SK-N-SH (cell line): ENCODE measurements around the gene EPHA10. TPM values are rescaled to one million over a fixed set of nuclear protein-coding genes. Genes with fewer than 3 reads are reported as not detected.

ENCODE experiments used
- CTCF ChIA-PET: fragments of 300-600, 350-600 bp; formaldehyde crosslinking; extraction: SDS; loops from one replicate; lab custom pipeline; 2021; lab: Yijun Ruan, JAX
- POLR2A ChIA-PET: fragments of 350-600 bp; sonication (Branson Sonifier 250); formaldehyde crosslinking; extraction: SDS; loops from one replicate; lab custom pipeline; 2020; ENCODE audit warnings: antibody characterized with exemption, inconsistent platforms; lab: Yijun Ruan, JAX
- DNase-seq: peaks from one replicate; pipeline ENCODE4 v3.0.0; 2012
- H2AFZ ChIP-seq: fragments of 200-600 bp; sonication (generic); 2 replicates; pipeline ENCODE4 v1.8.1; 2016; ENCODE audit warnings: antibody characterized with exemption, mild to moderate bottlenecking, low read depth
- H3F3A ChIP-seq: fragments of 200-600 bp; sonication (generic); replicated peaks from 2 replicates; pipeline ENCODE3; 2016; ENCODE audit warnings: antibody characterized with exemption, mild to moderate bottlenecking; ENCODE audit not compliant: insufficient read depth
- H3K27ac ChIP-seq, 2 experiments: fragments of 200-500 bp in 1 of 2; fragments of 200-600 bp in 1 of 2; sonication (Bioruptor generic) in 1 of 2; sonication (generic), shearing (Covaris generic) in 1 of 2; 2 replicates each; pipeline versions ENCODE4 v1.5.1 to v1.6.1; 2014 to 2016; ENCODE audit warnings: low read depth in 2 of 2, inconsistent platforms in 1 of 2, low read length in 1 of 2, mild to moderate bottlenecking in 1 of 2, mixed read lengths in 1 of 2
- H3K27me3 ChIP-seq: fragments of 200-600 bp; sonication (generic), shearing (Covaris generic); 2 replicates; pipeline ENCODE4 v1.6.1; 2016; ENCODE audit warnings: mixed run types; ENCODE audit not compliant: insufficient read depth
- H3K36me3 ChIP-seq, 2 experiments: fragments of 200-500 bp in 1 of 2; fragments of 200-600 bp in 1 of 2; sonication (Bioruptor generic) in 1 of 2; sonication (generic) in 1 of 2; replicated peaks in 1 of 2; 2 replicates each; pipeline versions ENCODE3 to v1.5.1; 2014 to 2016; ENCODE audit warnings: low read length in 1 of 2, mild to moderate bottlenecking in 1 of 2; ENCODE audit not compliant: insufficient read depth in 2 of 2, control insufficient read depth in 1 of 2
- H3K4me1 ChIP-seq, 2 experiments: fragments of 200-500 bp in 1 of 2; fragments of 200-600 bp in 1 of 2; sonication (Bioruptor generic) in 1 of 2; sonication (generic), shearing (Covaris generic) in 1 of 2; 2 replicates each; pipeline versions ENCODE4 v1.5.1 to v1.6.1; 2014 to 2016; ENCODE audit warnings: low read depth in 1 of 2, low read length in 1 of 2, mixed run types in 1 of 2; ENCODE audit not compliant: insufficient read depth in 2 of 2, control insufficient read depth in 1 of 2
- H3K4me2 ChIP-seq: fragments of 200-600 bp; sonication (generic), shearing (Covaris generic); 2 replicates; pipeline ENCODE4 v1.6.1; 2017; ENCODE audit warnings: mixed run types
- H3K4me3 ChIP-seq, 2 experiments: fragments of 200-500 bp in 1 of 2; fragments of 200-600 bp in 1 of 2; sonication (Bioruptor generic) in 1 of 2; sonication (generic), shearing (Covaris generic) in 1 of 2; 2 replicates each; pipeline versions ENCODE4 v1.5.1 to v1.8.1; 2014 to 2016; ENCODE audit warnings: low read depth in 2 of 2, inconsistent platforms in 1 of 2, low read length in 1 of 2, mild to moderate bottlenecking in 1 of 2, mixed read lengths in 1 of 2, moderate library complexity in 1 of 2
- H3K79me2 ChIP-seq: fragments of 200-600 bp; sonication (generic); 2 replicates; pipeline ENCODE4 v1.8.1; 2017; ENCODE audit warnings: mild to moderate bottlenecking; ENCODE audit not compliant: insufficient read depth
- H3K9ac ChIP-seq: fragments of 200-600 bp; sonication (generic); 2 replicates; pipeline ENCODE4 v1.6.1; 2017; ENCODE audit warnings: mixed run types
- H3K9me2 ChIP-seq: fragments of 200-600 bp; sonication (generic); 2 replicates; pipeline ENCODE4 v1.6.1; 2017; ENCODE audit warnings: mixed run types
- H3K9me3 ChIP-seq: fragments of 200-600 bp; sonication (generic); 2 replicates; pipeline ENCODE4 v1.6.1; 2017; ENCODE audit warnings: mixed run types, mild to moderate bottlenecking, moderate library complexity
- H4K20me1 ChIP-seq: fragments of 200-600 bp; sonication (generic); 2 replicates; pipeline ENCODE4 v1.6.1; 2017; ENCODE audit warnings: mild to moderate bottlenecking, mixed run types; ENCODE audit not compliant: insufficient read depth
- EZH2phosphoT487 ChIP-seq: fragments of 200-600 bp; sonication (generic); IDR thresholded peaks from 2 replicates; pipeline ENCODE4 v1.6.1; 2017; ENCODE audit warnings: low read depth, mixed run types, mild to moderate bottlenecking, antibody characterized with exemption, moderate library complexity, borderline replicate concordance
- FOSL2 ChIP-seq: IDR thresholded peaks from 2 replicates; pipeline ENCODE4 v1.4.0; 2012; ENCODE audit warnings: low read depth, mild to moderate bottlenecking, moderate library complexity, borderline replicate concordance
- GATA2 ChIP-seq: sonication (generic); formaldehyde crosslinking; IDR thresholded peaks from 2 replicates; pipeline ENCODE4 v1.5.0; 2020; ENCODE audit warnings: mild to moderate bottlenecking, missing genetic modification reagents
- JUND ChIP-seq: IDR thresholded peaks from 2 replicates; pipeline ENCODE4 v1.4.0; 2012
- MAX ChIP-seq: IDR thresholded peaks from 2 replicates; pipeline ENCODE4 v1.4.0; 2012; ENCODE audit warnings: low read depth
- MEF2A ChIP-seq: IDR thresholded peaks from 2 replicates; pipeline ENCODE4 v1.4.0; 2012; ENCODE audit warnings: low read depth, borderline replicate concordance
- MXI1 ChIP-seq: IDR thresholded peaks from 2 replicates; pipeline ENCODE4 v1.6.1; 2012; ENCODE audit warnings: mild to moderate bottlenecking, low read depth, low read length, improper control_type of control experiment
- NRF1 ChIP-seq: IDR thresholded peaks from 2 replicates; pipeline ENCODE4 v1.6.1; 2012; ENCODE audit warnings: low read depth, mild to moderate bottlenecking, low read length
- PBX3 ChIP-seq: IDR thresholded peaks from 2 replicates; pipeline ENCODE4; 2012
- RXRA ChIP-seq: IDR thresholded peaks from 2 replicates; pipeline ENCODE4 v1.4.0; 2012; ENCODE audit warnings: low read depth, mild to moderate bottlenecking, borderline replicate concordance
- SIN3A ChIP-seq: IDR thresholded peaks from 2 replicates; pipeline ENCODE4 v1.6.1; 2012; ENCODE audit warnings: low read depth, mild to moderate bottlenecking, low read length, moderate library complexity, borderline replicate concordance
- SMC3 ChIP-seq: IDR thresholded peaks from 2 replicates; pipeline ENCODE4 v1.6.1; 2012; ENCODE audit warnings: low read depth, low read length, improper control_type of control experiment
- TEAD4 ChIP-seq: IDR thresholded peaks from 2 replicates; pipeline ENCODE4 v1.4.0; 2012; ENCODE audit warnings: mild to moderate bottlenecking, borderline replicate concordance; ENCODE audit not compliant: insufficient read depth
- WGBS: methylation state at CpG from one replicate; pipeline ENCODE4 v1.1.6; 2017; ENCODE audit warnings: low lambda C conversion rate; 5-methylcytosine and 5-hydroxymethylcytosine counted together
- polyA plus RNA-seq, 3 experiments: library from polyadenylated mRNA; depleted of rRNA; stranded (reverse); fragments of >200 nt; gene quantifications; 2 replicates each; pipeline ENCODE4 v1.2.3, GENCODE V29; 2012
- TF ChIP-seq, protein P1 (sequence below): IDR thresholded peaks from 2 replicates; pipeline ENCODE4 v1.4.0; 2012; ENCODE audit warnings: low read depth, borderline replicate concordance
- TF ChIP-seq, protein P2 (sequence below): fragments of 150-350 bp; IDR thresholded peaks from 2 replicates; pipeline ENCODE4 v1.6.1; 2017; ENCODE audit warnings: antibody characterized with exemption, low read length, low read depth, borderline replicate concordance

Gene EPHA10
- polyA plus RNA-seq, 1 of the 3 experiments (the other 2 are of a cell fraction), result 0.05 TPM

DNA sequence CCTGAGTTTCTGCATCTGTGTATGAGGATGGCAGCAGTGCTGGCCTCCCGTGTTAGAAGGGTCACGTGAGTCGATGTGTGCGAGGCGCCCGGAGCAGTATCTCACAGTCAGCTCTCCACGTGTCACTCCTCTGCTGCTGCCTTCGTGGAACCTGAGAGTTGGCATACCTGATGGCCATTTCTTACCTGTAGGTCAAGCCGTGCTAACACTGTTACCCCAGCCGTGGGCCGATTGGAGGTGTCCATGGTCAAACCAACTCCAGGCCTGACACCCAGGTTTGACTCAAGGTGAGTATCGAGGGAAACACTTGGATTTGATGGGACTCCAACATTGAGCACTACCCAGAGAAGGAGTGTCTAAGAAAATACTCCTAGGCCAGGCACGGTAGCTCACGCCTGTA, 61.9 kb downstream of the EPHA10 start:
- Histone ChIP-seq H3F3A (peaks cover 11% of the 10 kb centered on the region), H3K27me3 (no peaks in the 10 kb centered on the region), H3K27ac (no peak overlapping the region), H2AFZ (no peak overlapping the region), H3K9ac (no peak overlapping the region), H3K79me2 (peaks cover 10% of the 10 kb centered on the region; the same call in 1 of the 2 replicates), H3K4me3 (no peak overlapping the region), H3K4me1 (no peaks in the 10 kb centered on the region), H3K9me3 (no peaks in the 10 kb centered on the region), H4K20me1 (no peaks in the 10 kb centered on the region), H3K4me2 (no peak overlapping the region), H3K9me2 (no peaks in the 10 kb centered on the region), H3K36me3 (peaks cover 45 to 48% of the 10 kb centered on the region in 2 experiments)
- no peak for DNase-seq
- 90% methylated on average over 13 of the region's 14 CpGs for WGBS
- POLR2A ChIA-PET, result no interaction called here
- TF ChIP-seq RXRA (no peak), SMC3 (no peak), SIN3A (no peak)
- CTCF ChIA-PET, result no interaction called here

DNA sequence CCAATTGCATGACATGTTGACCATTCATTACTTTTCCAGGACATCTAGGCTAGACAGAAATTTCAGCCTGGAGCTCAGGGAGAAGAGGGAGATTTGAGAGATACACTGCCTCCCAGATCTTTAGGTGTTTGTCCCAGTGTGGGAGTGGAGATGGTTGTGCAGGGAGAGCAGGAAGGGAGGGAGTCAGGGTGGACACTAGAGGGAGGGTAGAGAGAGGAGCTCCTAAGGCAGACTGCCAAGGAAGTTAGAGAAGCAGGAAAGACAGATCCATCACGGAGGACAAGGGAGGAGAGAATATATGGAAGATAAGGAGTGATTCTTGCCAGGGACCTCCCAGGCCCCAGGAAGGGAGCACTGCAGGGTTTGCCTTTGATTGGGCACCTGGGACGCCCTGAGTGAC, 63.9 kb downstream of the EPHA10 start:
- Histone ChIP-seq H2AFZ (no peak overlapping the region), H3K9me3 (no peaks in the 10 kb centered on the region), H3F3A (peaks cover 11% of the 10 kb centered on the region), H3K9ac (no peak overlapping the region), H4K20me1 (no peaks in the 10 kb centered on the region; the same call in 1 of the 2 replicates), H3K4me1 (no peaks in the 10 kb centered on the region), H3K27ac (no peak overlapping the region), H3K4me3 (no peak overlapping the region), H3K36me3 (peaks cover 49 to 66% of the 10 kb centered on the region in 2 experiments), H3K79me2 (peaks cover 30% of the 10 kb centered on the region; the same call in 1 of the 2 replicates), H3K27me3 (no peaks in the 10 kb centered on the region), H3K9me2 (no peaks in the 10 kb centered on the region), H3K4me2 (no peak overlapping the region)
- POLR2A ChIA-PET, result interaction anchor here (0.6 kb wide), 1 partner anchor 1148 kb away, joined by 3 read pairs; no protein-coding TSS in a partner anchor
- CTCF ChIA-PET, result interaction anchor here (0.6 kb wide), 2 partner anchors 49 to 66 kb away, joined by 3 read pairs; no protein-coding TSS in a partner anchor
- DNase-seq, result no peak
- TF ChIP-seq, protein P1, sequence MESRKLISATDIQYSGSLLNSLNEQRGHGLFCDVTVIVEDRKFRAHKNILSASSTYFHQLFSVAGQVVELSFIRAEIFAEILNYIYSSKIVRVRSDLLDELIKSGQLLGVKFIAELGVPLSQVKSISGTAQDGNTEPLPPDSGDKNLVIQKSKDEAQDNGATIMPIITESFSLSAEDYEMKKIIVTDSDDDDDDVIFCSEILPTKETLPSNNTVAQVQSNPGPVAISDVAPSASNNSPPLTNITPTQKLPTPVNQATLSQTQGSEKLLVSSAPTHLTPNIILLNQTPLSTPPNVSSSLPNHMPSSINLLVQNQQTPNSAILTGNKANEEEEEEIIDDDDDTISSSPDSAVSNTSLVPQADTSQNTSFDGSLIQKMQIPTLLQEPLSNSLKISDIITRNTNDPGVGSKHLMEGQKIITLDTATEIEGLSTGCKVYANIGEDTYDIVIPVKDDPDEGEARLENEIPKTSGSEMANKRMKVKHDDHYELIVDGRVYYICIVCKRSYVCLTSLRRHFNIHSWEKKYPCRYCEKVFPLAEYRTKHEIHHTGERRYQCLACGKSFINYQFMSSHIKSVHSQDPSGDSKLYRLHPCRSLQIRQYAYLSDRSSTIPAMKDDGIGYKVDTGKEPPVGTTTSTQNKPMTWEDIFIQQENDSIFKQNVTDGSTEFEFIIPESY, result no peak
- TF ChIP-seq TEAD4 (no peak), GATA2 (CRISPR knock-in tag) (no peak), EZH2phosphoT487 (no peak), PBX3 (no peak), JUND (no peak), SIN3A (no peak), SMC3 (no peak), NRF1 (no peak), FOSL2 (no peak), MXI1 (no peak), MAX (no peak), MEF2A (no peak)
- TF ChIP-seq, protein P2, sequence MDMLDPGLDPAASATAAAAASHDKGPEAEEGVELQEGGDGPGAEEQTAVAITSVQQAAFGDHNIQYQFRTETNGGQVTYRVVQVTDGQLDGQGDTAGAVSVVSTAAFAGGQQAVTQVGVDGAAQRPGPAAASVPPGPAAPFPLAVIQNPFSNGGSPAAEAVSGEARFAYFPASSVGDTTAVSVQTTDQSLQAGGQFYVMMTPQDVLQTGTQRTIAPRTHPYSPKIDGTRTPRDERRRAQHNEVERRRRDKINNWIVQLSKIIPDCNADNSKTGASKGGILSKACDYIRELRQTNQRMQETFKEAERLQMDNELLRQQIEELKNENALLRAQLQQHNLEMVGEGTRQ, result no peak
- 88% methylated on average over 2 of the region's 2 CpGs for WGBS
